HCT116 (cell line): ENCODE results near the gene TSR1. TPM values are rescaled to one million over a fixed set of nuclear protein-coding genes. Genes with fewer than 3 reads are reported as not detected.

Experiments
- ATAC-seq: fragments of 200-7000 bp; cut with Tn5 transposase; 2 replicates; pipeline ENCODE4 v1.9.1; 2020; ENCODE audit warnings: mild to moderate bottlenecking, moderate library complexity
- BruUV-seq: library from RNA; stranded (reverse); fragments of 400-500 nt; replicated peaks from 2 replicates; lab custom pipeline; 2021; lab: Mats Ljungman, UMichigan
- CTCF ChIA-PET: fragments of 300-600 bp; sonication (Branson Sonifier 250); formaldehyde crosslinking; loops from one replicate; lab custom pipeline; 2021; ENCODE audit warnings: antibody characterized with exemption; lab: Charles Lee
- POLR2A ChIA-PET: fragments of 300-600, 350-600 bp; sonication (Branson Sonifier 250); formaldehyde crosslinking; loops from one replicate; lab custom pipeline; 2021; ENCODE audit warnings: antibody characterized with exemption; lab: Charles Lee
- RAD21 ChIA-PET, 2 experiments: fragments of 300-600 bp; sonication (Branson Sonifier 250); formaldehyde crosslinking; loops; one replicate each; lab custom pipeline; 2023; ENCODE audit warnings: low total read pairs in 2 of 2; ENCODE audit not compliant: uncharacterized antibody in 2 of 2, unreplicated experiment in 2 of 2, low non-redundant PET in 1 of 2; lab: Charles Lee
- DNase-seq: peaks from one replicate; pipeline ENCODE4 v3.0.0-alpha.2; 2010; ENCODE audit warnings: low read depth, low spot score
- H2AFZ ChIP-seq: fragments of 200-600 bp; shearing (Covaris generic), sonication (generic); 2 replicates; pipeline ENCODE4 v1.6.1; 2017; ENCODE audit warnings: low read depth, mixed run types, mixed read lengths, antibody characterized with exemption, low read length; ENCODE audit not compliant: poor library complexity, severe bottlenecking
- H3K27ac ChIP-seq: 2 replicates; pipeline ENCODE4 v1.5.1; 2012; ENCODE audit warnings: low read depth, low read length
- H3K27me3 ChIP-seq: fragments of 200-600 bp; sonication (generic); 2 replicates; pipeline ENCODE4 v1.6.1; 2016; ENCODE audit warnings: mixed run types, low read length, mixed read lengths; ENCODE audit not compliant: insufficient read depth
- H3K36me3 ChIP-seq, 2 experiments: fragments of 200-500 bp in 1 of 2; fragments of 200-600 bp in 1 of 2; sonication (Bioruptor generic) in 1 of 2; sonication (generic) in 1 of 2; 2 replicates each; pipeline versions ENCODE4 v1.5.1 to v1.6.1; 2014 to 2016; ENCODE audit warnings: low read length in 2 of 2, inconsistent platforms in 1 of 2, mixed read lengths in 1 of 2, mixed run types in 1 of 2; ENCODE audit not compliant: insufficient read depth in 2 of 2, control insufficient read depth in 1 of 2
- H3K4me1 ChIP-seq, 2 experiments: fragments of 200-600 bp in 1 of 2; sonication (generic) in 1 of 2; 2 replicates each; pipeline versions ENCODE4 v1.5.1 to v1.6.1; 2012 to 2017; ENCODE audit warnings: low read length in 2 of 2, inconsistent platforms in 1 of 2, mild to moderate bottlenecking in 1 of 2, mixed read lengths in 1 of 2, mixed run types in 1 of 2, moderate library complexity in 1 of 2; ENCODE audit not compliant: insufficient read depth in 2 of 2, control insufficient read depth in 1 of 2
- H3K4me2 ChIP-seq: fragments of 200-600 bp; sonication (generic); 2 replicates; pipeline ENCODE4 v1.6.1; 2017; ENCODE audit warnings: mixed run types, low read length, mixed read lengths
- H3K4me3 ChIP-seq, 2 experiments: fragments of 200-600 bp in 1 of 2; sonication (generic) in 1 of 2; replicated peaks in 1 of 2; 2 replicates each; pipeline ENCODE4 v1.5.1; 2011 to 2016; ENCODE audit warnings: low read length in 2 of 2, control low read depth in 1 of 2, low read depth in 1 of 2, mild to moderate bottlenecking in 1 of 2, mixed read lengths in 1 of 2, mixed run types in 1 of 2
- H3K79me2 ChIP-seq: fragments of 200-600 bp; sonication (generic); 2 replicates; pipeline ENCODE4 v1.6.1; 2017; ENCODE audit warnings: mild to moderate bottlenecking, mixed run types, low read length, moderate library complexity, mixed read lengths; ENCODE audit not compliant: insufficient read depth
- H3K9ac ChIP-seq: fragments of 200-600 bp; sonication (generic); 2 replicates; pipeline ENCODE4 v1.6.1; 2016; ENCODE audit warnings: low read length, mixed read lengths
- H3K9me2 ChIP-seq: fragments of 200-600 bp; sonication (generic), shearing (Covaris generic); 2 replicates; pipeline ENCODE4 v1.6.1; 2017; ENCODE audit warnings: mixed run types, mild to moderate bottlenecking, moderate library complexity; ENCODE audit not compliant: insufficient read depth
- H3K9me3 ChIP-seq, 2 experiments: fragments of 200-500 bp in 1 of 2; fragments of 200-600 bp in 1 of 2; sonication (Bioruptor generic) in 1 of 2; sonication (generic) in 1 of 2; 2 replicates each; pipeline ENCODE4 v1.6.1; 2014 to 2017; ENCODE audit warnings: low read length in 2 of 2, mixed read lengths in 2 of 2, inconsistent platforms in 1 of 2, low read depth in 1 of 2, mild to moderate bottlenecking in 1 of 2, mixed run types in 1 of 2, moderate library complexity in 1 of 2; ENCODE audit not compliant: control insufficient read depth in 1 of 2, insufficient read depth in 1 of 2
- H4K20me1 ChIP-seq: fragments of 200-600 bp; sonication (generic), shearing (Covaris generic); 2 replicates; pipeline ENCODE4 v1.6.1; 2017; ENCODE audit warnings: mixed run types, mild to moderate bottlenecking, moderate library complexity; ENCODE audit not compliant: insufficient read depth
- CEBPB ChIP-seq: IDR thresholded peaks from 2 replicates; pipeline ENCODE4 v1.6.1; 2012; ENCODE audit warnings: low read depth
- EGR1 ChIP-seq: IDR thresholded peaks from 2 replicates; pipeline ENCODE4 v1.6.1; 2012; ENCODE audit warnings: low read depth
- EZH2 ChIP-seq: fragments of 200-600 bp; sonication (generic); IDR thresholded peaks from 2 replicates; pipeline ENCODE4 v1.6.1; 2017; ENCODE audit warnings: antibody characterized with exemption, mixed run types
- JUND ChIP-seq: IDR thresholded peaks from 2 replicates; pipeline ENCODE4 v1.6.1; 2012
- POLR2AphosphoS5 ChIP-seq: IDR thresholded peaks from 2 replicates; pipeline ENCODE4 v1.6.1; 2011; ENCODE audit warnings: mild to moderate bottlenecking, low read depth, low read length, moderate library complexity
- RAD21 ChIP-seq: IDR thresholded peaks from 2 replicates; pipeline ENCODE4 v1.6.1; 2012; ENCODE audit warnings: low read depth, mild to moderate bottlenecking
- SIN3A ChIP-seq: IDR thresholded peaks from 2 replicates; pipeline ENCODE4 v1.6.1; 2012; ENCODE audit warnings: low read depth
- SP1 ChIP-seq: IDR thresholded peaks from 2 replicates; pipeline ENCODE4 v1.6.1; 2012; ENCODE audit warnings: low read depth
- TCF7L2 ChIP-seq: IDR thresholded peaks from 2 replicates; pipeline ENCODE4 v1.7.0; 2011; ENCODE audit warnings: borderline replicate concordance, inconsistent platforms; ENCODE audit not compliant: insufficient read depth, insufficient read length; ENCODE audit errors: extremely low read depth
- YY1 ChIP-seq: IDR thresholded peaks from 2 replicates; pipeline ENCODE4 v1.6.1; 2011; ENCODE audit warnings: low read length, low read depth, moderate library complexity, mild to moderate bottlenecking; ENCODE audit not compliant: insufficient replicate concordance; ENCODE audit errors: extremely low read depth
- ZFX ChIP-seq: fragments of 450-650 bp; IDR thresholded peaks from 2 replicates; pipeline ENCODE4 v1.6.1; 2017
- ZNF274 ChIP-seq: fragments of 200-500 bp; sonication (Bioruptor generic); IDR thresholded peaks from 2 replicates; pipeline ENCODE4 v1.6.1; 2014; ENCODE audit warnings: mild to moderate bottlenecking, low read depth, low read length, inconsistent platforms
- intact Hi-C: fragments of 100-400 bp; cut with micrococcal nuclease; formaldehyde crosslinking; loops from 2 replicates; pipeline ENCODE4 v1.10.0; 2022
- total RNA-seq: library from RNA; stranded (reverse); gene quantifications from one replicate; pipeline ENCODE4 v1.2.1, GENCODE V29; 2021; ENCODE audit not compliant: unreplicated experiment
- TF ChIP-seq, protein P1 (sequence below): IDR thresholded peaks from 2 replicates; pipeline ENCODE4 v1.6.1; 2012; ENCODE audit warnings: low read depth
- TF ChIP-seq, protein P2 (sequence below), 3 experiments: fragments of 200-600 bp in 1 of 3; sonication (generic) in 1 of 3; IDR thresholded peaks in 2 of 3; conservative IDR thresholded peaks in 1 of 3; 2 replicates each; pipeline ENCODE4 v1.5.1; 2012 to 2017; ENCODE audit warnings: low read depth in 2 of 3, low read length in 2 of 3, antibody characterized with exemption in 1 of 3, borderline replicate concordance in 1 of 3, control low read depth in 1 of 3, mild to moderate bottlenecking in 1 of 3, mixed read lengths in 1 of 3, mixed run types in 1 of 3, moderate library complexity in 1 of 3; ENCODE audit not compliant: insufficient read depth in 1 of 3

The TSR1 gene
- total RNA-seq, 1 experiment from 2014 or later = 77.2 TPM

DNA sequence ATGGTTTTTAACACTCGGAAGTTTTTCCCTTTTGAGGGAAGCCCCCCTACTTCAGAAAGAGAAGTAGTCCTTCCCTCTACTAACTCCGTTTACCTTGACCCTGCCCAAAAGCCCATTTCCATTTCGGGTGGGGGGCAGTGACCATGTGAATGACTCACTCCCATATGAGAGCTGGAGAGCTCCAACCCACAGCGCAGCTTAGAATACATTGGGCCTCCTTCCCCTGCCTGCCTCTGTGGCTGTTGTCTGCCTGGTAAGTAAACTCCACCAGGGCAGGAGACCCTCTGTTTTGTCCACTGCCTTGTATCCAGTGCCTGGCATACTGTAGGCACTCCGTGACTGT is 2.0 kb upstream of the TSR1 start:
- intact Hi-C loops = loop anchor here (5.0 kb wide), 1 partner anchor 69 kb away; no protein-coding TSS in a partner anchor

GRCh38 chr17:2337544-2338314 is 1.5 kb upstream of the TSR1 start:
- no TSS peak for BruUV-seq
- Histone ChIP-seq H3K27ac (peak overlapping the region; percentile 86), H3K9me3 (no peaks in the 10 kb centered on the region), H3K9me2 (no peaks in the 10 kb centered on the region), H3K4me1 (peaks cover 2 to 29% of the 10 kb centered on the region in 2 experiments; a peak in 3 of 4 replicates), H4K20me1 (peaks cover 13% of the 10 kb centered on the region; the same call in 1 of the 2 replicates), H3K27me3 (no peaks in the 10 kb centered on the region), H3K9ac (peak overlapping the region; percentile 94), H3K4me3 (peak overlapping the region; percentile 82 to 99), H3K4me2 (peak overlapping the region; percentile 95), H3K79me2 (peaks cover 58% of the 10 kb centered on the region), H3K36me3 (peaks cover 20 to 38% of the 10 kb centered on the region in 2 experiments), H2AFZ (peak overlapping the region; percentile 61)
- ChIA-PET CTCF (interaction anchor here (0.7 to 1.5 kb wide), 4 partner anchors 10 to 78 kb away, joined by 3 to 14 read pairs (median 4); no protein-coding TSS in a partner anchor), POLR2A (interaction anchor here (0.5 to 1.3 kb wide), 4 partner anchors 10 to 350 kb away, joined by 3 to 7 read pairs (median 4); no protein-coding TSS in a partner anchor), RAD21 (no interaction called here)
- ATAC-seq = peak; percentile 71
- intact Hi-C loops = loop anchor here (5.0 kb wide), 1 partner anchor 70 kb away; no protein-coding TSS in a partner anchor
- no peak for DNase-seq
- TF ChIP-seq EZH2 (no peak), RAD21 (no peak), SP1 (no peak), TCF7L2 (no peak), ZFX (peak; percentile 13; the same call in 1 of the 2 replicates), EGR1 (0 out of 2 replicates have a peak, but pooled peaks have one; percentile 21), JUND (no peak), POLR2AphosphoS5 (peak; percentile 49)
- TF ChIP-seq, protein P1, sequence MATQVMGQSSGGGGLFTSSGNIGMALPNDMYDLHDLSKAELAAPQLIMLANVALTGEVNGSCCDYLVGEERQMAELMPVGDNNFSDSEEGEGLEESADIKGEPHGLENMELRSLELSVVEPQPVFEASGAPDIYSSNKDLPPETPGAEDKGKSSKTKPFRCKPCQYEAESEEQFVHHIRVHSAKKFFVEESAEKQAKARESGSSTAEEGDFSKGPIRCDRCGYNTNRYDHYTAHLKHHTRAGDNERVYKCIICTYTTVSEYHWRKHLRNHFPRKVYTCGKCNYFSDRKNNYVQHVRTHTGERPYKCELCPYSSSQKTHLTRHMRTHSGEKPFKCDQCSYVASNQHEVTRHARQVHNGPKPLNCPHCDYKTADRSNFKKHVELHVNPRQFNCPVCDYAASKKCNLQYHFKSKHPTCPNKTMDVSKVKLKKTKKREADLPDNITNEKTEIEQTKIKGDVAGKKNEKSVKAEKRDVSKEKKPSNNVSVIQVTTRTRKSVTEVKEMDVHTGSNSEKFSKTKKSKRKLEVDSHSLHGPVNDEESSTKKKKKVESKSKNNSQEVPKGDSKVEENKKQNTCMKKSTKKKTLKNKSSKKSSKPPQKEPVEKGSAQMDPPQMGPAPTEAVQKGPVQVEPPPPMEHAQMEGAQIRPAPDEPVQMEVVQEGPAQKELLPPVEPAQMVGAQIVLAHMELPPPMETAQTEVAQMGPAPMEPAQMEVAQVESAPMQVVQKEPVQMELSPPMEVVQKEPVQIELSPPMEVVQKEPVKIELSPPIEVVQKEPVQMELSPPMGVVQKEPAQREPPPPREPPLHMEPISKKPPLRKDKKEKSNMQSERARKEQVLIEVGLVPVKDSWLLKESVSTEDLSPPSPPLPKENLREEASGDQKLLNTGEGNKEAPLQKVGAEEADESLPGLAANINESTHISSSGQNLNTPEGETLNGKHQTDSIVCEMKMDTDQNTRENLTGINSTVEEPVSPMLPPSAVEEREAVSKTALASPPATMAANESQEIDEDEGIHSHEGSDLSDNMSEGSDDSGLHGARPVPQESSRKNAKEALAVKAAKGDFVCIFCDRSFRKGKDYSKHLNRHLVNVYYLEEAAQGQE = no peak
- TF ChIP-seq, protein P2, sequence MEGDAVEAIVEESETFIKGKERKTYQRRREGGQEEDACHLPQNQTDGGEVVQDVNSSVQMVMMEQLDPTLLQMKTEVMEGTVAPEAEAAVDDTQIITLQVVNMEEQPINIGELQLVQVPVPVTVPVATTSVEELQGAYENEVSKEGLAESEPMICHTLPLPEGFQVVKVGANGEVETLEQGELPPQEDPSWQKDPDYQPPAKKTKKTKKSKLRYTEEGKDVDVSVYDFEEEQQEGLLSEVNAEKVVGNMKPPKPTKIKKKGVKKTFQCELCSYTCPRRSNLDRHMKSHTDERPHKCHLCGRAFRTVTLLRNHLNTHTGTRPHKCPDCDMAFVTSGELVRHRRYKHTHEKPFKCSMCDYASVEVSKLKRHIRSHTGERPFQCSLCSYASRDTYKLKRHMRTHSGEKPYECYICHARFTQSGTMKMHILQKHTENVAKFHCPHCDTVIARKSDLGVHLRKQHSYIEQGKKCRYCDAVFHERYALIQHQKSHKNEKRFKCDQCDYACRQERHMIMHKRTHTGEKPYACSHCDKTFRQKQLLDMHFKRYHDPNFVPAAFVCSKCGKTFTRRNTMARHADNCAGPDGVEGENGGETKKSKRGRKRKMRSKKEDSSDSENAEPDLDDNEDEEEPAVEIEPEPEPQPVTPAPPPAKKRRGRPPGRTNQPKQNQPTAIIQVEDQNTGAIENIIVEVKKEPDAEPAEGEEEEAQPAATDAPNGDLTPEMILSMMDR (IDR thresholded peaks at IDR 0.05 in 2 of 3, conservative IDR thresholded peaks at IDR 0.05 in 1 of 3; ENCODE audit: borderline replicate concordance in 1 of 3, insufficient read depth in 1 of 3, low read depth in 2 of 3, low read length in 2 of 3) = no peak

More for the DNA sequence above, 2.0 kb upstream of the TSR1 start:
- H3K36me3 ChIP-seq = peaks cover 14 to 32% of the 10 kb centered on the region in 2 experiments
- peak overlapping the region; percentile 61 for H2AFZ ChIP-seq
- H3K4me2 ChIP-seq = peak overlapping the region; percentile 95
- no peak for DNase-seq
- peaks cover 13% of the 10 kb centered on the region; the same call in 1 of the 2 replicates for H4K20me1 ChIP-seq
- peak overlapping the region; percentile 94 for H3K9ac ChIP-seq
- TF ChIP-seq EZH2 (no peak), ZNF274 (no peak), POLR2AphosphoS5 (no peak), SIN3A (no peak), YY1 (no peak), SP1 (no peak), CEBPB (no peak)
- TF ChIP-seq, all 23 proteins: peak for 0
- no peaks in the 10 kb centered on the region for H3K9me3 ChIP-seq
- no TSS peak for BruUV-seq
- no peaks in the 10 kb centered on the region for H3K9me2 ChIP-seq
- peaks cover 3 to 34% of the 10 kb centered on the region in 2 experiments for H3K4me1 ChIP-seq
- peaks cover 52% of the 10 kb centered on the region for H3K79me2 ChIP-seq
- no peaks in the 10 kb centered on the region for H3K27me3 ChIP-seq
- H3K27ac ChIP-seq = peak overlapping the region; percentile 86
- H3K4me3 ChIP-seq = peak overlapping the region; percentile 82 to 99
- peak; percentile 9; the same call in 1 of the 2 replicates for ATAC-seq
- ChIA-PET CTCF (interaction anchor here (0.7 to 1.5 kb wide), 4 partner anchors 9 to 78 kb away, joined by 3 to 14 read pairs (median 4); no protein-coding TSS in a partner anchor), RAD21 (no interaction called here), POLR2A (interaction anchor here (1.1 to 1.3 kb wide), 3 partner anchors 10 to 56 kb away, joined by 4 to 7 read pairs (median 5); no protein-coding TSS in a partner anchor)
